ENCODE data around the gene WBP1L.
"Not testable (repeated sequence)": the region's sequence is repeated elsewhere in the genome, so short reads cannot be mapped to it uniquely, and the experiment has no call there.

DNA sequence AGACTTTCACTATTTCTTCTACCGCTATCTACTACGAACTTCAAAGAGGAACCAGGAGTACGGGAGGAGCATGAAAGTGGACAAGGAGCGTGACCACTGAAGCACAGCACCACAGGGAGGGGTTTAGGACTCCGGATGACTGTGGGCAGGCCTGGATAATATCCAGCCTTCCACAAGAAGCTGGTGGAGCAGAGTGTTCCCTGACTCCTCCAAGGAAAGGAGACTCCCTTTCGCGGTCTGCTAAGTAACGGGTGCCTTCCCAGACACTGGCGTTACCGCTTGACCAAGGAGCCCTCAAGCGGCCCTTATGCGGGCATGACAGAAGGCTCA is 15.2 kb downstream of the WBP1L start:
- not testable (repeated sequence) for TF ChIP-seq POLR2A (IDR thresholded peaks at IDR 0.05)
- TF ChIP-seq, protein P1, sequence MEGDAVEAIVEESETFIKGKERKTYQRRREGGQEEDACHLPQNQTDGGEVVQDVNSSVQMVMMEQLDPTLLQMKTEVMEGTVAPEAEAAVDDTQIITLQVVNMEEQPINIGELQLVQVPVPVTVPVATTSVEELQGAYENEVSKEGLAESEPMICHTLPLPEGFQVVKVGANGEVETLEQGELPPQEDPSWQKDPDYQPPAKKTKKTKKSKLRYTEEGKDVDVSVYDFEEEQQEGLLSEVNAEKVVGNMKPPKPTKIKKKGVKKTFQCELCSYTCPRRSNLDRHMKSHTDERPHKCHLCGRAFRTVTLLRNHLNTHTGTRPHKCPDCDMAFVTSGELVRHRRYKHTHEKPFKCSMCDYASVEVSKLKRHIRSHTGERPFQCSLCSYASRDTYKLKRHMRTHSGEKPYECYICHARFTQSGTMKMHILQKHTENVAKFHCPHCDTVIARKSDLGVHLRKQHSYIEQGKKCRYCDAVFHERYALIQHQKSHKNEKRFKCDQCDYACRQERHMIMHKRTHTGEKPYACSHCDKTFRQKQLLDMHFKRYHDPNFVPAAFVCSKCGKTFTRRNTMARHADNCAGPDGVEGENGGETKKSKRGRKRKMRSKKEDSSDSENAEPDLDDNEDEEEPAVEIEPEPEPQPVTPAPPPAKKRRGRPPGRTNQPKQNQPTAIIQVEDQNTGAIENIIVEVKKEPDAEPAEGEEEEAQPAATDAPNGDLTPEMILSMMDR (IDR thresholded peaks at IDR 0.05) = not testable (repeated sequence)
- peak; percentile 51 for TF ChIP-seq POLR2AphosphoS5 (IDR thresholded peaks at IDR 0.05)
